Measurements from ENCODE around the gene LSP1. TPM values are rescaled to one million over a fixed set of nuclear protein-coding genes. Genes with fewer than 3 reads are reported as not detected.
A peak's percentile ranks its signal among the peaks of the same experiment; 100 is the strongest.

Gene LSP1
- total and polyA plus RNA-seq, 2 of the 13 experiments (the other 11 are each of a cell fraction or from before 2014, with no cell fraction given) = 0.59 to 1.00 TPM

DNA sequence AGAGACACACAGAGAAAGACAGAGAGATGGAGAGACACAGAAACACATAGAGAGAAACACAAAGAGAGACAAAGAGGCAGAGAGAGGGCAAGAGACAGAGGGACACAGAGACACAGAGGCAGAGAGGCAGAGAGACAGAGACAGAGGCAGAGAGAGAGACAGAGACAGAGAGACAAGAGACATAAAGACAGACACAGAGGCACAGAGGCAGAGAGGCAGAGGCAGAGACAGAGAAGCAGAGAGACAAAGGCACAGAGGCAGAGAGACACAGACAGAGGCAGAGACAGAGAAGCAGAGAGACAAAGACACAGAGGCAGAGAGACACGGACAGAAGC, 7.8 kb upstream of the LSP1 start:
- Histone ChIP-seq H3K4me1 (ENCODE audit: insufficient read depth, low read length) (peaks cover 51% of the 10 kb centered on the region), H3K36me3 (replicated peaks in 1 of 2; ENCODE audit: control insufficient read depth in 1 of 2, insufficient read depth in 2 of 2, low read length in 2 of 2) (no peaks in the 10 kb centered on the region), H4K20me1 (ENCODE audit: insufficient read depth, low read length) (no peaks in the 10 kb centered on the region), H3K4me3 (replicated peaks in 1 of 3; ENCODE audit: insufficient read depth in 1 of 3, low read depth in 2 of 3, low read length in 3 of 3) (no peak overlapping the region), H3K4me2 (ENCODE audit: low read depth, low read length) (no peak overlapping the region), H3K9me3 (ENCODE audit: low read length) (no peaks in the 10 kb centered on the region), H2AFZ (ENCODE audit: low read length) (no peak overlapping the region), H3K27ac (ENCODE audit: extremely low read length, insufficient read depth, low read length) (no peak overlapping the region), H3K27me3 (ENCODE audit: control insufficient read depth in 1 of 2, insufficient read depth in 2 of 2, low read length in 2 of 2) (peaks cover 12 to 58% of the 10 kb centered on the region in 2 experiments), H3K79me2 (ENCODE audit: insufficient read depth, low read length) (no peaks in the 10 kb centered on the region), H3K9ac (ENCODE audit: insufficient read depth, low read depth, low read length) (no peak overlapping the region)
- intact Hi-C loops (cut with micrococcal nuclease; ENCODE audit: unreplicated experiment) (no loop called here), in situ Hi-C loops (cut with HindIII; ENCODE audit: extremely low pct_ligation_motif_present, low pct_unique_long_range_greater_than_20kb) (no loop called here)
- BruUV-seq (replicated peaks) = no TSS peak
- POLR2A ChIA-PET = no interaction called here
- FAIRE-seq = no peak
- 23% methylated on average over 1 of the region's 1 CpG for WGBS (ENCODE audit: low lambda C conversion rate)
- CTCF ChIA-PET (ENCODE audit: low intra/inter-chr PET ratio, low total read pairs) = interaction anchor here (0.6 kb wide), 1 partner anchor 306 kb away, joined by 3 read pairs; no protein-coding TSS in a partner anchor
- DNase-seq (ENCODE audit: low spot score) = no peak
- TF ChIP-seq ZNF207 (IDR thresholded peaks at IDR 0.05; ENCODE audit: borderline replicate concordance) = 0 out of 2 replicates have a peak, but pooled peaks have one; percentile 3
- TF ChIP-seq, protein P1, sequence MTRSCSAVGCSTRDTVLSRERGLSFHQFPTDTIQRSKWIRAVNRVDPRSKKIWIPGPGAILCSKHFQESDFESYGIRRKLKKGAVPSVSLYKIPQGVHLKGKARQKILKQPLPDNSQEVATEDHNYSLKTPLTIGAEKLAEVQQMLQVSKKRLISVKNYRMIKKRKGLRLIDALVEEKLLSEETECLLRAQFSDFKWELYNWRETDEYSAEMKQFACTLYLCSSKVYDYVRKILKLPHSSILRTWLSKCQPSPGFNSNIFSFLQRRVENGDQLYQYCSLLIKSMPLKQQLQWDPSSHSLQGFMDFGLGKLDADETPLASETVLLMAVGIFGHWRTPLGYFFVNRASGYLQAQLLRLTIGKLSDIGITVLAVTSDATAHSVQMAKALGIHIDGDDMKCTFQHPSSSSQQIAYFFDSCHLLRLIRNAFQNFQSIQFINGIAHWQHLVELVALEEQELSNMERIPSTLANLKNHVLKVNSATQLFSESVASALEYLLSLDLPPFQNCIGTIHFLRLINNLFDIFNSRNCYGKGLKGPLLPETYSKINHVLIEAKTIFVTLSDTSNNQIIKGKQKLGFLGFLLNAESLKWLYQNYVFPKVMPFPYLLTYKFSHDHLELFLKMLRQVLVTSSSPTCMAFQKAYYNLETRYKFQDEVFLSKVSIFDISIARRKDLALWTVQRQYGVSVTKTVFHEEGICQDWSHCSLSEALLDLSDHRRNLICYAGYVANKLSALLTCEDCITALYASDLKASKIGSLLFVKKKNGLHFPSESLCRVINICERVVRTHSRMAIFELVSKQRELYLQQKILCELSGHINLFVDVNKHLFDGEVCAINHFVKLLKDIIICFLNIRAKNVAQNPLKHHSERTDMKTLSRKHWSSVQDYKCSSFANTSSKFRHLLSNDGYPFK (CRISPR knock-in tag; IDR thresholded peaks at IDR 0.05; ENCODE audit: borderline replicate concordance) = peak; percentile 95
- TF ChIP-seq, protein P2, sequence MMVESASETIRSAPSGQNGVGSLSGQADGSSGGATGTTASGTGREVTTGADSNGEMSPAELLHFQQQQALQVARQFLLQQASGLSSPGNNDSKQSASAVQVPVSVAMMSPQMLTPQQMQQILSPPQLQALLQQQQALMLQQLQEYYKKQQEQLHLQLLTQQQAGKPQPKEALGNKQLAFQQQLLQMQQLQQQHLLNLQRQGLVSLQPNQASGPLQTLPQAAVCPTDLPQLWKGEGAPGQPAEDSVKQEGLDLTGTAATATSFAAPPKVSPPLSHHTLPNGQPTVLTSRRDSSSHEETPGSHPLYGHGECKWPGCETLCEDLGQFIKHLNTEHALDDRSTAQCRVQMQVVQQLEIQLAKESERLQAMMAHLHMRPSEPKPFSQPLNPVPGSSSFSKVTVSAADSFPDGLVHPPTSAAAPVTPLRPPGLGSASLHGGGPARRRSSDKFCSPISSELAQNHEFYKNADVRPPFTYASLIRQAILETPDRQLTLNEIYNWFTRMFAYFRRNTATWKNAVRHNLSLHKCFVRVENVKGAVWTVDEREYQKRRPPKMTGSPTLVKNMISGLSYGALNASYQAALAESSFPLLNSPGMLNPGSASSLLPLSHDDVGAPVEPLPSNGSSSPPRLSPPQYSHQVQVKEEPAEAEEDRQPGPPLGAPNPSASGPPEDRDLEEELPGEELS (CRISPR knock-in tag; IDR thresholded peaks at IDR 0.05) = no peak
- ATAC-seq = no peak

Data from HepG2 (cell line).